ENCODE data around the gene NUDT1.
A peak's percentile ranks its signal among the peaks of the same experiment; 100 is the strongest.

The NUDT1 gene

GRCh38 chr7:2281541-2281940, 39.5 kb downstream of the NUDT1 start:
- DNase-seq (ENCODE audit: insufficient read length, low spot score): no peak
- TF ChIP-seq TAF1 (IDR thresholded peaks at IDR 0.05; ENCODE audit: low read depth, low read length): no peak
- no peak for FAIRE-seq

- TF ChIP-seq POU2F2 (IDR thresholded peaks at IDR 0.05; ENCODE audit: low read depth, low read length) (no peak), POLR2AphosphoS5 (IDR thresholded peaks at IDR 0.05; ENCODE audit: low read depth, low read length) (no peak)
- DNase-seq (ENCODE audit: insufficient read length, low spot score): no peak
- no peak for FAIRE-seq
Observed at GRCh38 chr7:2282185-2282751, 40.2 kb downstream of the NUDT1 start.

DNA sequence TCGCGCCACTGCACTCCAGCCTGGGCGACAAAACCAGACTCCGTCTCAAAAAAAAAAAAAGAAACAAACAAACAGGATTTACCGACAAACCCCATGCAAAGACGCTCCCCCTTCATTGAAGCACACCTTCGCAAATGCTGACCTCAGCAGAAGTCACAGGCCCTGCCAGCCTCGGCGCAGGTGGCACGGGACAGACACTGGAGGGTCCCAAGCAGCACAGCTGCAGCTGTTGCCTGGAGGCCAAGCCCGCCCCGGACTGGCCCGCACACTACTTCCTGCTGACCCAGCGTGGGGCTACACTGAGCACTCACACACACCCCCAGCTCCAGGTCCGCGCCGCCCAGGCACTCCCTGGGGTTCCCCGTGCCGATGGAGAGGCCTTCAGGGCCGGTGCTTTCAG, 41.0 kb downstream of the NUDT1 start:
- TF ChIP-seq TAF1 (IDR thresholded peaks at IDR 0.05; ENCODE audit: low read depth, low read length) (no peak), POLR2AphosphoS5 (IDR thresholded peaks at IDR 0.05; ENCODE audit: low read depth, low read length) (no peak), POU2F2 (IDR thresholded peaks at IDR 0.05; ENCODE audit: low read depth, low read length) (no peak), SPI1 (IDR thresholded peaks at IDR 0.05; ENCODE audit: low read depth, low read length) (no peak), PAX5 (IDR thresholded peaks at IDR 0.05; ENCODE audit: insufficient read depth, low read length, severe bottlenecking) (no peak), POLR2A (IDR thresholded peaks at IDR 0.05; ENCODE audit: low read depth, low read length) (no peak)
- DNase-seq (ENCODE audit: insufficient read length, low spot score) (no peak), FAIRE-seq (no peak)

DNA sequence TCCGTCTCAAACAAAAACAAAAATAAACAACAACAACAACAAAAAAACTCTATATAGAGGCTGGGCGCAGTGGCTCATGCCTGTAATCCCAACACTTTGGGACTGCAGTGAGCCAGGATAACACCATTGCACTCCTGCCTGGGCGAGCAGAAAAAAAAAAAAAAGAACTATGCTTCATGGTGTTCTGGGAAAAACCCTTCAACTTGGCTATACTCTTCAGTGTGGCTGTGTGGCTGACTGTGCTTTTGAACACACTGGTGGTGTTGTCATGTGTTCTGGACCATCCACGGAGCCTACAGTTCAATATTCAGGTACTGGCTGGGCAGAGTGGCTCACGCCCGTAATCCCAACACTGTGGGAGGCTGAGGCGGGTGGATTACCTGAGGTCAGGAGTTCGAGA, 45.7 kb downstream of the NUDT1 start:
- FAIRE-seq (peak; percentile 52), DNase-seq (ENCODE audit: insufficient read length, low spot score) (no peak)
- no peak for TF ChIP-seq POU2F2 (IDR thresholded peaks at IDR 0.05; ENCODE audit: low read depth, low read length)
- no peak for TF ChIP-seq PAX5 (IDR thresholded peaks at IDR 0.05; ENCODE audit: insufficient read depth, low read length, severe bottlenecking)
- no peak for TF ChIP-seq SPI1 (IDR thresholded peaks at IDR 0.05; ENCODE audit: low read depth, low read length)
- no peak for TF ChIP-seq TAF1 (IDR thresholded peaks at IDR 0.05; ENCODE audit: low read depth, low read length)
- no peak for TF ChIP-seq POLR2A (IDR thresholded peaks at IDR 0.05; ENCODE audit: low read depth, low read length)
- no peak for TF ChIP-seq POLR2AphosphoS5 (IDR thresholded peaks at IDR 0.05; ENCODE audit: low read depth, low read length)

DNA sequence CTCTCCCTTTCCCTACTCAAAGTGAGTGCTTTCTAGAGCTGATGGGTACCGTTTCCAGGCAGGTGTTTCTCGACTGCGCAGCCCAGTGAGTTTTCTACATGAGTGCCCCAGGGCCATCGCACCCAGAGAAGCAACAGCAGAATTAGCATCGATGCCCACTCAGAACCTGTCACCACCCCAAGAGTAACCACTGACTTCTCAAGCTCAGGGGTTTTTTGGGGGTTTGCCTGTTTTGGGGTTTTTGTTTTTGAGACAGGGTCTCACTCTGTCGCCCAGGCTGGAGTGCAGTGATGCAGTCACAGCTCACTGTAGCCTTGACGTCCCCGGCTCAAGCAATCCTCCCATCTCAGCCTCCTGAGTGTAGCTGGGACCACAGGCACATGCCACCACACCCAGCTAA, 46.5 kb downstream of the NUDT1 start:
- TF ChIP-seq POLR2AphosphoS5 (IDR thresholded peaks at IDR 0.05; ENCODE audit: low read depth, low read length) (no peak), POLR2A (IDR thresholded peaks at IDR 0.05; ENCODE audit: low read depth, low read length) (no peak), TAF1 (IDR thresholded peaks at IDR 0.05; ENCODE audit: low read depth, low read length) (no peak), PAX5 (IDR thresholded peaks at IDR 0.05; ENCODE audit: insufficient read depth, low read length, severe bottlenecking) (peak; percentile 55), SPI1 (IDR thresholded peaks at IDR 0.05; ENCODE audit: low read depth, low read length) (no peak), POU2F2 (IDR thresholded peaks at IDR 0.05; ENCODE audit: low read depth, low read length) (peak; percentile 39; the same call in 1 of the 2 replicates)
- DNase-seq (ENCODE audit: insufficient read length, low spot score) (peak; percentile 43), FAIRE-seq (peak; percentile 43)

GRCh38 chr7:2289111-2289586, 47.1 kb downstream of the NUDT1 start:
- DNase-seq (ENCODE audit: insufficient read length, low spot score) (no peak), FAIRE-seq (no peak)
- TF ChIP-seq SPI1 (IDR thresholded peaks at IDR 0.05; ENCODE audit: low read depth, low read length): no peak
- no peak for TF ChIP-seq PAX5 (IDR thresholded peaks at IDR 0.05; ENCODE audit: insufficient read depth, low read length, severe bottlenecking)

DNA sequence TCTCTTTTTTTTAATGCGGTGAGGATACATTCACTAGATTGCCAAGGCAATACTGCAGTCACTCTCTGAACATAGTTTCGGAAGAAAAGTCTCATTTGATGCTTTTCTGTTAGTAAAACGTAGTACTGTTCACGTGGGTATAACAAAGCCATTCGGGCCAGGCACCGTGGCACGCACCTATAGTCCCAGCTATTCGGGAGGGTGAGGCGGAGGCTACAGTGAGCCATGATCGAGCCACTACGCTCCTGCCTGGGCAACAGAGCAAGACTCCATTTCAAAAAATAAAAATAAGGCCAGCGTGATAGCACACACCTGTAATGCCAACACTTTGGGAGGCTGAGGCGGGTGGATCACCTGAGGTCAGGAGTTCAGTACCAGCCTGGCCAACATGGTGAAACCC, 47.6 kb downstream of the NUDT1 start:
- no peak for DNase-seq (ENCODE audit: insufficient read length, low spot score)
- TF ChIP-seq POU2F2 (IDR thresholded peaks at IDR 0.05; ENCODE audit: low read depth, low read length): no peak
- TF ChIP-seq TAF1 (IDR thresholded peaks at IDR 0.05; ENCODE audit: low read depth, low read length): no peak
- no peak for TF ChIP-seq PAX5 (IDR thresholded peaks at IDR 0.05; ENCODE audit: insufficient read depth, low read length, severe bottlenecking)
- TF ChIP-seq POLR2AphosphoS5 (IDR thresholded peaks at IDR 0.05; ENCODE audit: low read depth, low read length): no peak
- TF ChIP-seq POLR2A (IDR thresholded peaks at IDR 0.05; ENCODE audit: low read depth, low read length): no peak
- TF ChIP-seq SPI1 (IDR thresholded peaks at IDR 0.05; ENCODE audit: low read depth, low read length): no peak
- FAIRE-seq: no peak

DNA sequence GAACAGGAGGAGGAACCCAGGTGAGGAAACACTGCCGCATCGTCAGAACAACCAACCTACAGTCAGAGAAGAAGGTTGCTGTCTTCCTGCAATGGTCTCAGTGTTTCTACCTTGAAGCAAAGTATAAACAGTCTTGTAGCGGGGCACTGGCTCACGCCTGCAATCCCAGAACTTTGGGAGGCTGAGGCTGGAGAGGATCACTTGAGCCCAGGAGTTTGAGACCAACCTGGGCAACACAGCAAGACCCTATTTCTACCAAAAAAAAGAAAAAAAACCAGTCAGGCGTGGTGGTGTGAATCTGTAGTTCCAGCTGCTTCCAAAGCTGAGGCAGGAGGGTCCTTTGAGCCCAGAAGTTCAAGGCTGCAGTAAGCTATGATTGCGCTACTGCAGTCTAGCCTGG, 48.9 kb downstream of the NUDT1 start:
- no peak for TF ChIP-seq PAX5 (IDR thresholded peaks at IDR 0.05; ENCODE audit: insufficient read depth, low read length, severe bottlenecking)
- TF ChIP-seq POLR2AphosphoS5 (IDR thresholded peaks at IDR 0.05; ENCODE audit: low read depth, low read length): no peak
- no peak for TF ChIP-seq SPI1 (IDR thresholded peaks at IDR 0.05; ENCODE audit: low read depth, low read length)
- no peak for TF ChIP-seq TAF1 (IDR thresholded peaks at IDR 0.05; ENCODE audit: low read depth, low read length)
- no peak for TF ChIP-seq POLR2A (IDR thresholded peaks at IDR 0.05; ENCODE audit: low read depth, low read length)
- no peak for TF ChIP-seq POU2F2 (IDR thresholded peaks at IDR 0.05; ENCODE audit: low read depth, low read length)
- no peak for FAIRE-seq
- no peak for DNase-seq (ENCODE audit: insufficient read length, low spot score)

GRCh38 chr7:2295936-2296620, 54.1 kb downstream of the NUDT1 start:
- FAIRE-seq (peak; percentile 69), DNase-seq (ENCODE audit: insufficient read length, low spot score) (no peak)
- TF ChIP-seq POLR2AphosphoS5 (IDR thresholded peaks at IDR 0.05; ENCODE audit: low read depth, low read length) (no peak), POU2F2 (IDR thresholded peaks at IDR 0.05; ENCODE audit: low read depth, low read length) (no peak), SPI1 (IDR thresholded peaks at IDR 0.05; ENCODE audit: low read depth, low read length) (no peak)

GRCh38 chr7:2296832-2297231, 54.8 kb downstream of the NUDT1 start:
- DNase-seq (ENCODE audit: insufficient read length, low spot score): no peak
- no peak for TF ChIP-seq POLR2A (IDR thresholded peaks at IDR 0.05; ENCODE audit: low read depth, low read length)
- TF ChIP-seq POU2F2 (IDR thresholded peaks at IDR 0.05; ENCODE audit: low read depth, low read length): no peak
- TF ChIP-seq PAX5 (IDR thresholded peaks at IDR 0.05; ENCODE audit: insufficient read depth, low read length, severe bottlenecking): no peak
- TF ChIP-seq SPI1 (IDR thresholded peaks at IDR 0.05; ENCODE audit: low read depth, low read length): no peak
- no peak for TF ChIP-seq TAF1 (IDR thresholded peaks at IDR 0.05; ENCODE audit: low read depth, low read length)
- no peak for TF ChIP-seq POLR2AphosphoS5 (IDR thresholded peaks at IDR 0.05; ENCODE audit: low read depth, low read length)
- no peak for FAIRE-seq

Data from GM12891 (cell line).